ENCODE data around the gene SLC35E1. TPM values are rescaled to one million over a fixed set of nuclear protein-coding genes. Genes with fewer than 3 reads are reported as not detected.

SLC35E1 gene
- total and polyA plus RNA-seq, 2 of the 13 experiments (the other 11 are each of a cell fraction or from before 2014, with no cell fraction given), result 21.2 to 46.5 TPM

GRCh38 chr19:16572332-16573211 is at the start of gene SLC35E1 (continued):
- TF ChIP-seq MTF1 (CRISPR knock-in tag; IDR thresholded peaks at IDR 0.05) (no peak), SSRP1 (CRISPR knock-in tag; IDR thresholded peaks at IDR 0.05) (no peak), BHLHE40 (IDR thresholded peaks at IDR 0.05; ENCODE audit: low read length) (no peak), NFYC (CRISPR knock-in tag; IDR thresholded peaks at IDR 0.05) (peak; percentile 90), MATR3 (CRISPR knock-in tag; IDR thresholded peaks at IDR 0.05) (no peak), CCAR2 (optimal IDR thresholded peaks at IDR 0.05; ENCODE audit: low read depth, low read length) (no peak), ZNF780A (CRISPR knock-in tag; IDR thresholded peaks at IDR 0.05) (no peak), ZNF460 (CRISPR knock-in tag; IDR thresholded peaks at IDR 0.05; ENCODE audit: borderline replicate concordance) (no peak), ZBTB38 (CRISPR knock-in tag; IDR thresholded peaks at IDR 0.05) (peak; percentile 66), JARID2 (CRISPR knock-in tag; IDR thresholded peaks at IDR 0.05; ENCODE audit: insufficient replicate concordance) (no peak), ZNF850 (CRISPR knock-in tag; conservative IDR thresholded peaks at IDR 0.05) (no peak), ATF1 (CRISPR knock-in tag; IDR thresholded peaks at IDR 0.05) (peak; percentile 96), CEBPZ (IDR thresholded peaks at IDR 0.05; ENCODE audit: low read length) (no peak), SYNCRIP (IDR thresholded peaks at IDR 0.05; ENCODE audit: insufficient read depth, low read depth, low read length) (no peak), PCBP1 (IDR thresholded peaks at IDR 0.05; ENCODE audit: borderline replicate concordance, low read depth, low read length) (0 out of 2 replicates have a peak, but pooled peaks have one; percentile 68), KDM4B (CRISPR knock-in tag; IDR thresholded peaks at IDR 0.05) (peak; percentile 75), ZNF20 (CRISPR knock-in tag; IDR thresholded peaks at IDR 0.05) (no peak), MBNL3 (CRISPR knock-in tag; conservative IDR thresholded peaks at IDR 0.05) (no peak), DNMT1 (CRISPR knock-in tag; IDR thresholded peaks at IDR 0.05) (peak; percentile 48; the same call in 1 of the 2 replicates), ZFP41 (CRISPR knock-in tag; IDR thresholded peaks at IDR 0.05; ENCODE audit: borderline replicate concordance) (no peak), FOSL1 (CRISPR knock-in tag; IDR thresholded peaks at IDR 0.05; ENCODE audit: borderline replicate concordance) (peak; percentile 31; the same call in 1 of the 2 replicates), AKNA (CRISPR knock-in tag; IDR thresholded peaks at IDR 0.05; ENCODE audit: borderline replicate concordance) (peak; percentile 73; the same call in 1 of the 2 replicates)

Data from HepG2 (cell line).